Naive thymus-derived CD4-positive, alpha-beta T cell (primary cell): Measurements from ENCODE around the gene UGT1A8. TPM values are rescaled to one million over a fixed set of nuclear protein-coding genes. Genes with fewer than 3 reads are reported as not detected.

Source experiments
- ATAC-seq: fragments of 150-1000 bp; cut with Tn5 transposase; 2 replicates; pipeline ENCODE4 v1.10.0; 2021; ENCODE audit warnings: mild to moderate bottlenecking, moderate library complexity
- CTCF ChIA-PET: fragments of 350-600 bp; sonication (Branson Sonifier 250); formaldehyde crosslinking; loops from one replicate; lab custom pipeline; 2021; ENCODE audit warnings: antibody characterized with exemption; lab: Charles Lee
- POLR2A ChIA-PET: fragments of 350-600 bp; sonication (Branson Sonifier 250); formaldehyde crosslinking; loops from one replicate; lab custom pipeline; 2021; ENCODE audit warnings: antibody characterized with exemption, inconsistent platforms; lab: Charles Lee
- DNase-seq, 9 donors: peaks; one replicate each; pipeline versions ENCODE4 v3.0.0 to v3.0.0-alpha.2; 2020 to 2022; ENCODE audit warnings: mixed read lengths in 1 of 9
- H3K27ac ChIP-seq: one replicate; pipeline ENCODE4 v1.7.0; 2013; ENCODE audit warnings: mild to moderate bottlenecking, low read depth, low read length, moderate library complexity
- H3K27me3 ChIP-seq, 2 donors: one replicate each; pipeline ENCODE4 v1.7.0; 2013; ENCODE audit warnings: low read length in 2 of 2, mild to moderate bottlenecking in 2 of 2, moderate library complexity in 2 of 2; ENCODE audit not compliant: control insufficient read depth in 2 of 2, insufficient read depth in 2 of 2
- H3K36me3 ChIP-seq, 3 experiments: 1 replicate in 2 of 3; 2 replicates in 1 of 3; pipeline ENCODE4 v1.7.0; 2013; ENCODE audit warnings: low read length in 3 of 3, mild to moderate bottlenecking in 3 of 3, moderate library complexity in 1 of 3; ENCODE audit not compliant: insufficient read depth in 3 of 3, control insufficient read depth in 2 of 3
- H3K4me1 ChIP-seq, 2 donors: one replicate each; pipeline ENCODE4 v1.7.0; 2013; ENCODE audit warnings: low read length in 2 of 2, mild to moderate bottlenecking in 2 of 2, moderate library complexity in 1 of 2; ENCODE audit not compliant: control insufficient read depth in 2 of 2, insufficient read depth in 2 of 2
- H3K4me3 ChIP-seq: 2 replicates; pipeline ENCODE4 v1.7.0; 2013; ENCODE audit warnings: mild to moderate bottlenecking, low read length
- H3K9me3 ChIP-seq, 3 experiments: 1 replicate in 2 of 3; 2 replicates in 1 of 3; pipeline ENCODE4 v1.7.0; 2013; ENCODE audit warnings: low read length in 3 of 3; ENCODE audit not compliant: control insufficient read depth in 2 of 3
- H3K27ac Mint-ChIP-seq, 9 donors: one replicate each; pipeline ENCODE4 v1.8.0; 2020 to 2022; ENCODE audit warnings: mixed read lengths in 9 of 9, mild to moderate bottlenecking in 8 of 9, moderate library complexity in 5 of 9, inconsistent platforms in 2 of 9
- H3K27me3 Mint-ChIP-seq, 5 donors: one replicate each; pipeline ENCODE4 v1.8.0; 2021 to 2022; ENCODE audit warnings: mixed read lengths in 5 of 5, mild to moderate bottlenecking in 1 of 5
- H3K36me3 Mint-ChIP-seq, 5 donors: one replicate each; pipeline ENCODE4 v1.8.0; 2020 to 2022; ENCODE audit warnings: mixed read lengths in 5 of 5, mild to moderate bottlenecking in 3 of 5, inconsistent platforms in 1 of 5
- H3K4me1 Mint-ChIP-seq, 7 donors: one replicate each; pipeline ENCODE4 v1.8.0; 2020 to 2022; ENCODE audit warnings: mixed read lengths in 7 of 7, mild to moderate bottlenecking in 3 of 7, inconsistent platforms in 1 of 7
- H3K4me3 Mint-ChIP-seq, 10 donors: one replicate each; pipeline ENCODE4 v1.8.0; 2020 to 2022; ENCODE audit warnings: mild to moderate bottlenecking in 10 of 10, mixed read lengths in 10 of 10, moderate library complexity in 6 of 10, inconsistent platforms in 2 of 10
- H3K9me3 Mint-ChIP-seq, 11 donors: one replicate each; pipeline ENCODE4 v1.8.0; 2020 to 2022; ENCODE audit warnings: mixed read lengths in 11 of 11, mild to moderate bottlenecking in 4 of 11, inconsistent platforms in 1 of 11, moderate library complexity in 1 of 11
- intact Hi-C, 2 donors: fragments of 100-400 bp; cut with micrococcal nuclease; formaldehyde crosslinking; loops; one replicate each; pipeline ENCODE4 v1.15.1; 2023
- polyA plus RNA-seq, 2 donors: library from polyadenylated mRNA; unstranded; fragments of 300-500 nt; fragmentation: Illumina TruSeq; gene quantifications; one replicate each; pipeline ENCODE4 v1.2.3, GENCODE V29; 2021
- total RNA-seq, 6 experiments: library from RNA in 5 of 6; stranded (reverse) in 5 of 6; gene quantifications; 1 replicate in 5 of 6; 2 replicates in 1 of 6; pipeline ENCODE4 v1.2.3 and lab custom pipeline; 2021 to 2026

Gene UGT1A8
- total and polyA plus RNA-seq, 7 experiments from 2014 or later = not detected

- DNase-seq (no peak), ATAC-seq (no peak)
- ChIA-PET CTCF (interaction anchor here (0.9 kb wide), 1 partner anchor 80 kb away, joined by 3 read pairs; no protein-coding TSS in a partner anchor), POLR2A (no interaction called here)
- Mint-ChIP-seq H3K9me3 (peaks cover 0 to 2% (median 1%) of the 10 kb centered on the region in 11 donors), H3K4me3 (no peak overlapping the region), H3K4me1 (no peaks in the 10 kb centered on the region), H3K27ac (no peak overlapping the region), H3K36me3 (no peaks in the 10 kb centered on the region), H3K27me3 (peaks cover 0 to 4% (median 2%) of the 10 kb centered on the region in 5 donors)
- intact Hi-C loops = no loop called here
- Histone ChIP-seq H3K9me3 (no peaks in the 10 kb centered on the region), H3K4me3 (no peak overlapping the region), H3K27ac (no peak overlapping the region), H3K27me3 (no peaks in the 10 kb centered on the region), H3K4me1 (no peaks in the 10 kb centered on the region), H3K36me3 (no peaks in the 10 kb centered on the region)
These were observed 173.9 kb downstream of the UGT1A8 start for GRCh38 chr2:233791151-233791882.

- ChIA-PET CTCF (interaction anchor here (0.9 kb wide), 1 partner anchor 80 kb away, joined by 3 read pairs; no protein-coding TSS in a partner anchor), POLR2A (no interaction called here)
- Mint-ChIP-seq H3K4me1 (no peaks in the 10 kb centered on the region), H3K27me3 (peaks cover 0 to 4% (median 0%) of the 10 kb centered on the region in 5 donors), H3K4me3 (no peak overlapping the region), H3K9me3 (peaks cover 0 to 2% (median 0%) of the 10 kb centered on the region in 11 donors), H3K27ac (peak overlapping the region in 1 of 9 donors; percentile 20), H3K36me3 (no peaks in the 10 kb centered on the region)
- intact Hi-C loops = no loop called here
- no peaks in the 10 kb centered on the region for H3K4me1 ChIP-seq
- H3K9me3 ChIP-seq = no peaks in the 10 kb centered on the region
- no peak overlapping the region for H3K4me3 ChIP-seq
- no peak overlapping the region for H3K27ac ChIP-seq
- no peaks in the 10 kb centered on the region for H3K36me3 ChIP-seq
- H3K27me3 ChIP-seq = no peaks in the 10 kb centered on the region
- DNase-seq (no peak), ATAC-seq (no peak)
These were observed 174.5 kb downstream of the UGT1A8 start for GRCh38 chr2:233791883-233792329.

GRCh38 chr2:233792720-233793119 lies 175.3 kb downstream of the UGT1A8 start:
- Mint-ChIP-seq H3K27me3 (peaks cover 0 to 4% (median 0%) of the 10 kb centered on the region in 5 donors), H3K27ac (no peak overlapping the region), H3K4me3 (no peak overlapping the region), H3K36me3 (no peaks in the 10 kb centered on the region), H3K9me3 (peaks cover 0 to 2% (median 0%) of the 10 kb centered on the region in 11 donors), H3K4me1 (no peaks in the 10 kb centered on the region)
- DNase-seq (no peak), ATAC-seq (no peak)
- H3K36me3 ChIP-seq = no peaks in the 10 kb centered on the region
- no peak overlapping the region for H3K27ac ChIP-seq
- ChIA-PET POLR2A (no interaction called here), CTCF (no interaction called here)
- intact Hi-C loops = no loop called here
- no peak overlapping the region for H3K4me3 ChIP-seq
- no peaks in the 10 kb centered on the region for H3K4me1 ChIP-seq
- no peaks in the 10 kb centered on the region for H3K9me3 ChIP-seq
- no peaks in the 10 kb centered on the region for H3K27me3 ChIP-seq

- DNase-seq = no peak
- H3K9me3 ChIP-seq = no peaks in the 10 kb centered on the region
- intact Hi-C loops = no loop called here
- no peaks in the 10 kb centered on the region for H3K36me3 Mint-ChIP-seq
- peaks cover 0 to 2% (median 0%) of the 10 kb centered on the region in 11 donors for H3K9me3 Mint-ChIP-seq
- H3K4me1 Mint-ChIP-seq = peaks cover 0 to 2% (median 0%) of the 10 kb centered on the region in 7 donors
- no peak for ATAC-seq
- no peak overlapping the region for H3K27ac Mint-ChIP-seq
- ChIA-PET CTCF (no interaction called here), POLR2A (no interaction called here)
- H3K4me3 Mint-ChIP-seq = no peak overlapping the region
- no peaks in the 10 kb centered on the region for H3K4me1 ChIP-seq
- H3K27me3 ChIP-seq = no peaks in the 10 kb centered on the region
- H3K36me3 ChIP-seq = no peaks in the 10 kb centered on the region
- H3K27ac ChIP-seq = no peak overlapping the region
- H3K4me3 ChIP-seq = no peak overlapping the region
- peaks cover 0 to 4% (median 0%) of the 10 kb centered on the region in 5 donors for H3K27me3 Mint-ChIP-seq
These were observed 176.2 kb downstream of the UGT1A8 start for GRCh38 chr2:233793465-233794127.

- peaks cover 0 to 2% (median 0%) of the 10 kb centered on the region in 5 donors for H3K27me3 Mint-ChIP-seq
- Histone ChIP-seq H3K27ac (no peak overlapping the region), H3K27me3 (no peaks in the 10 kb centered on the region), H3K4me3 (no peak overlapping the region), H3K9me3 (no peaks in the 10 kb centered on the region), H3K36me3 (no peaks in the 10 kb centered on the region), H3K4me1 (no peaks in the 10 kb centered on the region)
- peaks cover 0 to 2% (median 0%) of the 10 kb centered on the region in 7 donors for H3K4me1 Mint-ChIP-seq
- ATAC-seq = no peak
- no peak overlapping the region for H3K4me3 Mint-ChIP-seq
- intact Hi-C loops = no loop called here
- ChIA-PET POLR2A (no interaction called here), CTCF (no interaction called here)
- H3K9me3 Mint-ChIP-seq = peaks cover 0 to 2% (median 0%) of the 10 kb centered on the region in 11 donors
- no peak for DNase-seq
- no peak overlapping the region for H3K27ac Mint-ChIP-seq
- no peaks in the 10 kb centered on the region for H3K36me3 Mint-ChIP-seq
These were observed 176.8 kb downstream of the UGT1A8 start for GRCh38 chr2:233794128-233794658.

- no peak for ATAC-seq
- intact Hi-C loops = no loop called here
- Histone ChIP-seq H3K4me3 (no peak overlapping the region), H3K27ac (no peak overlapping the region), H3K36me3 (no peaks in the 10 kb centered on the region), H3K27me3 (no peaks in the 10 kb centered on the region), H3K4me1 (no peaks in the 10 kb centered on the region), H3K9me3 (no peaks in the 10 kb centered on the region)
- no peaks in the 10 kb centered on the region for H3K36me3 Mint-ChIP-seq
- POLR2A ChIA-PET = no interaction called here
- no peak overlapping the region for H3K27ac Mint-ChIP-seq
- H3K4me3 Mint-ChIP-seq = no peak overlapping the region
- H3K9me3 Mint-ChIP-seq = peaks cover 0 to 2% (median 0%) of the 10 kb centered on the region in 11 donors
- H3K4me1 Mint-ChIP-seq = peaks cover 0 to 2% (median 0%) of the 10 kb centered on the region in 7 donors
- DNase-seq = peak in 1 of 9 donors; percentile 2
- CTCF ChIA-PET = no interaction called here
- H3K27me3 Mint-ChIP-seq = no peaks in the 10 kb centered on the region
These were observed 178.3 kb downstream of the UGT1A8 start for GRCh38 chr2:233795735-233796171.
